Retinal pigment epithelial cell (primary cell): ENCODE data around the gene FXYD3.

ENCODE experiments used
- DNase-seq: peaks from one replicate; pipeline ENCODE4 v3.0.0-alpha.2; 2010; ENCODE audit warnings: low read depth
- H3K4me3 ChIP-seq: 2 replicates; pipeline ENCODE4 v1.5.1; 2011; ENCODE audit warnings: mild to moderate bottlenecking, low read length, control low read depth, moderate library complexity
- CTCF ChIP-seq: conservative IDR thresholded peaks from 2 replicates; pipeline ENCODE4 v1.5.1; 2011; ENCODE audit warnings: low read depth, low read length, control low read depth, inconsistent platforms

FXYD3 gene

GRCh38 chr19:35162471-35163326, 47.1 kb downstream of the FXYD3 start:
- no peak for TF ChIP-seq CTCF
- no peak for DNase-seq
- H3K4me3 ChIP-seq = no peak overlapping the region

- H3K4me3 ChIP-seq = no peak overlapping the region
- TF ChIP-seq CTCF = no peak
- no peak for DNase-seq
These were observed 48.8 kb downstream of the FXYD3 start for GRCh38 chr19:35164418-35164817.

GRCh38 chr19:35165200-35166058, 49.8 kb downstream of the FXYD3 start:
- no peak for DNase-seq
- H3K4me3 ChIP-seq = no peak overlapping the region
- no peak for TF ChIP-seq CTCF

- no peak overlapping the region for H3K4me3 ChIP-seq
- no peak for DNase-seq
- no peak for TF ChIP-seq CTCF
These were observed 50.8 kb downstream of the FXYD3 start for GRCh38 chr19:35166100-35167063.

GRCh38 chr19:35167251-35168119, 51.9 kb downstream of the FXYD3 start:
- DNase-seq = no peak
- H3K4me3 ChIP-seq = no peak overlapping the region
- TF ChIP-seq CTCF = no peak

- no peak for TF ChIP-seq CTCF
- no peak overlapping the region for H3K4me3 ChIP-seq
- no peak for DNase-seq
These were observed 52.6 kb downstream of the FXYD3 start for GRCh38 chr19:35168196-35168595.
